Gastroesophageal sphincter (tissue), 3 donors: ENCODE data around the gene PFKFB2.

ENCODE experiments used
- CTCF ChIP-seq, 4 experiments: fragments of 200-600 bp in 2 of 4; fragments of 450-650 bp in 2 of 4; sonication (generic) in 1 of 4; IDR thresholded peaks; one replicate each; pipeline ENCODE4 v1.5.1; 2017 to 2019; ENCODE audit warnings: antibody characterized with exemption in 4 of 4, mild to moderate bottlenecking in 2 of 4, moderate library complexity in 2 of 4
- POLR2AphosphoS5 ChIP-seq: sonication (generic); formaldehyde crosslinking; IDR thresholded peaks from one replicate; pipeline ENCODE4 v1.6.1; 2017; ENCODE audit warnings: antibody characterized with exemption

DNA sequence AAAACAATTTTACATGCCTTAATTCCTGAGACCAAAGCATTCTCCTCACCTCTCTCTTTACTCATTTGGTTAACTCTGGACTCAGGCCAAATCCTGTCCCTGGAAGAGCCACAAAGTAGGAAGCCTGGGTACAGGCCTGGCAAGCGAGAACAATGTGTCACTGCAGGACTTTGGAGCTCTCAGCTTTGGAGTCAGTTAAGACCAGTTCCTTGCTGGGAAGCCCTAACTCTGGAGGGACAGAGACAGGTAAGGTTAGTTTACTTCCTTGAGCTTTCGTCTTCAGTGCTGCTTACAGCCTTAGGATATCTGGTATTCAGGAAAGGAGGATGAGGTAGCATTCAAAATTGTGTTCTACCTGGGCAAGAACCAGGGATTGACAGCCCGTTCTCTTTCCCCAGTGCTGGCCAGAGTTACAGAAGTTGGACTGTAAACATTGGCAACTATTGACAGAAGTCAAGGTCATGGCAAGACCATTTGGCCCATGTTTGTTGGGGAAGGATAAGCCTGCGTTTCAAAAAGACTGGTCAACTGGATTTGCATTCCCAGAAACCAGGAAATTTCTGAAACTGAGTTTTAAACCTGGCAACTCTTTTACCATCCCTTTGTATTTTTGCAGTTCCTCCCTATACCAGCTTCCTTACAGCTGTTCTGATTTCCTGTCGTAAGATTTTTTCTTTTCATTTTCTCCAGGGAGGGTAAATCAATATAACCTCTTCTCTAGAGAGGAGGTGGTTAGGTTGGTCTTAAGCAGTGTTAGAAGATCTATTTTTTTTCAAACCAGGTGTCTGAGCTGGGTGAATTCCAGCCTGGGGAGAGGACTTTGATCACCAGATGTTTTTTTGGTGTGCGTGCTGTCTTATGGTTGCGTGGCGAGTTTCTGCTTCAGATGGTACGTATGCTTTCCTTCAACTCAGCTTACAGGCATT, 35.9 kb downstream of the PFKFB2 start, which contains the start of gene C4BPB:
- TF ChIP-seq CTCF (IDR thresholded peaks at IDR 0.05), result no peak
- TF ChIP-seq POLR2AphosphoS5, result no peak
